ENCODE measurements around the gene ATXN1. TPM values are rescaled to one million over a fixed set of nuclear protein-coding genes. Genes with fewer than 3 reads are reported as not detected.

Gene ATXN1
- total RNA-seq, 1 donor from 2014 or later = 33.7 TPM

GRCh38 chr6:16355238-16355637 is 406.0 kb downstream of the ATXN1 start:
- H3K27ac Mint-ChIP-seq = no peak overlapping the region
- H3K4me3 Mint-ChIP-seq = no peak overlapping the region
- no peak for TF ChIP-seq CTCF (conservative IDR thresholded peaks at IDR 0.05)
- H3K4me1 Mint-ChIP-seq (ENCODE audit: unreplicated experiment) = peaks cover 21% of the 10 kb centered on the region
- DNase-seq (ENCODE audit: extremely low spot score, unreplicated experiment) = no peak
- H3K27me3 Mint-ChIP-seq = no peaks in the 10 kb centered on the region
- no peaks in the 10 kb centered on the region for H3K9me3 Mint-ChIP-seq
- H3K36me3 Mint-ChIP-seq = peaks cover 6% of the 10 kb centered on the region

GRCh38 chr6:16354692-16355091 is 406.6 kb downstream of the ATXN1 start:
- Mint-ChIP-seq H3K4me1 (ENCODE audit: unreplicated experiment) (peaks cover 22% of the 10 kb centered on the region), H3K27ac (no peak overlapping the region), H3K27me3 (no peaks in the 10 kb centered on the region), H3K9me3 (no peaks in the 10 kb centered on the region), H3K36me3 (peaks cover 7% of the 10 kb centered on the region), H3K4me3 (no peak overlapping the region)
- no peak for TF ChIP-seq CTCF (conservative IDR thresholded peaks at IDR 0.05)
- no peak for DNase-seq (ENCODE audit: extremely low spot score, unreplicated experiment)

GRCh38 chr6:16352821-16353438 is 408.3 kb downstream of the ATXN1 start:
- no peaks in the 10 kb centered on the region for H3K27me3 Mint-ChIP-seq
- H3K4me3 Mint-ChIP-seq = no peak overlapping the region
- H3K27ac Mint-ChIP-seq = no peak overlapping the region
- H3K4me1 Mint-ChIP-seq (ENCODE audit: unreplicated experiment) = peaks cover 26% of the 10 kb centered on the region
- DNase-seq (ENCODE audit: extremely low spot score, unreplicated experiment) = no peak
- TF ChIP-seq CTCF (conservative IDR thresholded peaks at IDR 0.05) = no peak
- no peaks in the 10 kb centered on the region for H3K9me3 Mint-ChIP-seq
- peaks cover 10% of the 10 kb centered on the region for H3K36me3 Mint-ChIP-seq

GRCh38 chr6:16352258-16352635 is 409.0 kb downstream of the ATXN1 start:
- Mint-ChIP-seq H3K9me3 (no peaks in the 10 kb centered on the region), H3K4me1 (ENCODE audit: unreplicated experiment) (peaks cover 30% of the 10 kb centered on the region), H3K27ac (no peak overlapping the region), H3K36me3 (peaks cover 5% of the 10 kb centered on the region), H3K27me3 (no peaks in the 10 kb centered on the region), H3K4me3 (no peak overlapping the region)
- TF ChIP-seq CTCF (conservative IDR thresholded peaks at IDR 0.05) = no peak
- no peak for DNase-seq (ENCODE audit: extremely low spot score, unreplicated experiment)

GRCh38 chr6:16349544-16349943 is 411.7 kb downstream of the ATXN1 start:
- no peaks in the 10 kb centered on the region for H3K27me3 Mint-ChIP-seq
- H3K4me3 Mint-ChIP-seq = no peak overlapping the region
- peaks cover 35% of the 10 kb centered on the region for H3K4me1 Mint-ChIP-seq (ENCODE audit: unreplicated experiment)
- peaks cover 5% of the 10 kb centered on the region for H3K36me3 Mint-ChIP-seq
- no peaks in the 10 kb centered on the region for H3K9me3 Mint-ChIP-seq
- DNase-seq (ENCODE audit: extremely low spot score, unreplicated experiment) = no peak
- TF ChIP-seq CTCF (conservative IDR thresholded peaks at IDR 0.05) = no peak
- no peak overlapping the region for H3K27ac Mint-ChIP-seq

- Mint-ChIP-seq H3K4me1 (ENCODE audit: unreplicated experiment) (peaks cover 32% of the 10 kb centered on the region), H3K27ac (no peak overlapping the region), H3K27me3 (no peaks in the 10 kb centered on the region), H3K9me3 (peaks cover 5% of the 10 kb centered on the region), H3K36me3 (peaks cover 9% of the 10 kb centered on the region), H3K4me3 (no peak overlapping the region)
- DNase-seq (ENCODE audit: extremely low spot score, unreplicated experiment) = no peak
- TF ChIP-seq CTCF (conservative IDR thresholded peaks at IDR 0.05) = no peak
Measured at GRCh38 chr6:16346831-16347230, 414.4 kb downstream of the ATXN1 start.
